ENCODE results near the gene CBLL1. TPM values are rescaled to one million over a fixed set of nuclear protein-coding genes. Genes with fewer than 3 reads are reported as not detected.

The CBLL1 gene
- total RNA-seq, 1 experiment from 2014 or later: 10.7 TPM

- Histone ChIP-seq H3K4me3 (ENCODE audit: low read length) (no peak overlapping the region), H3K36me3 (ENCODE audit: low read depth, low read length) (no peaks in the 10 kb centered on the region), H4K20me1 (ENCODE audit: low read length) (no peaks in the 10 kb centered on the region), H3F3A (ENCODE audit: low read length, unreplicated experiment) (no peaks in the 10 kb centered on the region), H3K9ac (ENCODE audit: low read length) (no peak overlapping the region), H3K9me2 (replicated peaks; ENCODE audit: low read length) (no peaks in the 10 kb centered on the region), H3K4me2 (ENCODE audit: low read length) (no peak overlapping the region), H3K79me2 (ENCODE audit: low read length) (no peaks in the 10 kb centered on the region), H2AFZ (ENCODE audit: low read length) (no peak overlapping the region), H3K4me1 (ENCODE audit: insufficient read depth, low read length) (no peaks in the 10 kb centered on the region), H3K27me3 (ENCODE audit: low read length) (0 out of 2 replicates have a peak, but pooled peaks cover 6% of the 10 kb centered on the region), H3K27ac (ENCODE audit: low read length) (no peak overlapping the region), H3K9me3 (ENCODE audit: low read length) (no peaks in the 10 kb centered on the region)
- TF ChIP-seq CTCF (conservative IDR thresholded peaks at IDR 0.05; ENCODE audit: low read depth, low read length): no peak
- TF ChIP-seq EZH2 (IDR thresholded peaks at IDR 0.05; ENCODE audit: low read length, unreplicated experiment): no peak
- no peak for TF ChIP-seq EZH2phosphoT487 (IDR thresholded peaks at IDR 0.05; ENCODE audit: borderline replicate concordance, low read length)
- no TSS peak for BruUV-seq (replicated peaks)
- no peak for DNase-seq
- intact Hi-C loops (cut with micrococcal nuclease): no loop called here
- ATAC-seq: no peak
- ChIA-PET POLR2A (ENCODE audit: unreplicated experiment) (no interaction called here), CTCF (no interaction called here)
Observed at GRCh38 chr7:107773027-107773426, 29.1 kb downstream of the CBLL1 start.

DNA sequence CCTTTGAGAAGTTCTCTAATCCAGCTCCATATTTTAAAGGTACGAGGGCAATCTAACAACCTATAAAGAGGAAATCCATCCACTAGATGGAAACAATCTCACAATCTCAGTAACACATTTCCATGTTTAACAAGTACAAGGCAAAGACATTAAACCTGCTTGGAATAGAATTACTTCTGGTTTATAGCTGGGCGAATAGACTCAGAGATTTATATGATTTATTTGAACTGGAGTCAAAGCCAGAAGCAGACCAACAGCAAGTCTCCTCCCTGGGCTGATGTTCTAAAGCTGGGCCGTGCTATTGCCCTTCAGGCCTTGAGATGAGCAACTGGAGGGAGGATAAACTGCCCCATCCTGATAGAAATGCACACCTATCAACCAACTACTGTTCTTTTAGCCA, 33.8 kb downstream of the CBLL1 start:
- no peaks in the 10 kb centered on the region for H3K36me3 ChIP-seq (ENCODE audit: low read depth, low read length)
- no peak overlapping the region for H2AFZ ChIP-seq (ENCODE audit: low read length)
- ChIA-PET CTCF (interaction anchor here (0.6 to 1.2 kb wide), 2 partner anchors 97 to 101 kb away, joined by 3 read pairs; no protein-coding TSS in a partner anchor), POLR2A (ENCODE audit: unreplicated experiment) (interaction anchor here (0.6 kb wide), 1 partner anchor 213 kb away, joined by 6 read pairs; no protein-coding TSS in a partner anchor)
- H3K79me2 ChIP-seq (ENCODE audit: low read length): no peaks in the 10 kb centered on the region
- BruUV-seq (replicated peaks): no TSS peak
- H3K9me3 ChIP-seq (ENCODE audit: low read length): no peaks in the 10 kb centered on the region
- DNase-seq (no peak), ATAC-seq (no peak)
- intact Hi-C loops (cut with micrococcal nuclease): no loop called here
- H3K9ac ChIP-seq (ENCODE audit: low read length): no peak overlapping the region
- TF ChIP-seq EZH2phosphoT487 (IDR thresholded peaks at IDR 0.05; ENCODE audit: borderline replicate concordance, low read length) (no peak), EZH2 (IDR thresholded peaks at IDR 0.05; ENCODE audit: low read length, unreplicated experiment) (no peak), CTCF (conservative IDR thresholded peaks at IDR 0.05; ENCODE audit: low read depth, low read length) (no peak)
- H3K4me2 ChIP-seq (ENCODE audit: low read length): no peak overlapping the region
- no peaks in the 10 kb centered on the region for H3K9me2 ChIP-seq (replicated peaks; ENCODE audit: low read length)
- no peaks in the 10 kb centered on the region for H3K27me3 ChIP-seq (ENCODE audit: low read length)
- H3K4me3 ChIP-seq (ENCODE audit: low read length): no peak overlapping the region
- no peaks in the 10 kb centered on the region for H4K20me1 ChIP-seq (ENCODE audit: low read length)
- H3F3A ChIP-seq (ENCODE audit: low read length, unreplicated experiment): no peaks in the 10 kb centered on the region
- no peak overlapping the region for H3K27ac ChIP-seq (ENCODE audit: low read length)
- H3K4me1 ChIP-seq (ENCODE audit: insufficient read depth, low read length): no peaks in the 10 kb centered on the region

DNA sequence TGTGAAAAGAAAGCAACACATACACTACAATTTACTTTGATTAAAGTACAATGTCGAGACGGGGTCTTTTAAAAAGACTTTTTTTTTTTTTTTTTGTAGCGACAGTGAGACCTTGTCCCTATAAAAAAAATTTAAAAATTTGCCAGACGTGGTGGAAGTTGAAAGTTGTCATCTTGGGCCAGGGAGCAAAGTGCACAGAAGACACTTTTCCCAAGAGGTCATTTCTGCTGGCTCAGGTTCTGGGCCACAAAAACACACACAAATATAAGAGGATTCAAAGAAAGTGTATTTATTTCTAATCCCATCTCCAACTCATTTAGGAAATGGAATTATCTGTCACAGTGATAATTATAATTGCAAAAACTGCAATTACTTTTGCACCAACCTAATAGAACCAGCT, 34.3 kb downstream of the CBLL1 start:
- CTCF ChIA-PET: interaction anchor here (0.6 to 1.2 kb wide), 2 partner anchors 96 to 101 kb away, joined by 3 read pairs; no protein-coding TSS in a partner anchor

More for the DNA sequence above, 34.3 kb downstream of the CBLL1 start:
- H3K4me3 ChIP-seq (ENCODE audit: low read length): no peak overlapping the region
- no TSS peak for BruUV-seq (replicated peaks)
- no peaks in the 10 kb centered on the region for H3K79me2 ChIP-seq (ENCODE audit: low read length)
- POLR2A ChIA-PET (ENCODE audit: unreplicated experiment): interaction anchor here (0.6 kb wide), 1 partner anchor 214 kb away, joined by 6 read pairs; no protein-coding TSS in a partner anchor
- no peaks in the 10 kb centered on the region for H3K9me3 ChIP-seq (ENCODE audit: low read length)
- H3F3A ChIP-seq (ENCODE audit: low read length, unreplicated experiment): no peaks in the 10 kb centered on the region
- H2AFZ ChIP-seq (ENCODE audit: low read length): no peak overlapping the region
- no peaks in the 10 kb centered on the region for H3K9me2 ChIP-seq (replicated peaks; ENCODE audit: low read length)
- ATAC-seq (no peak), DNase-seq (no peak)
- no peak overlapping the region for H3K4me2 ChIP-seq (ENCODE audit: low read length)
- intact Hi-C loops (cut with micrococcal nuclease): no loop called here
- no peaks in the 10 kb centered on the region for H4K20me1 ChIP-seq (ENCODE audit: low read length)
- no peaks in the 10 kb centered on the region for H3K36me3 ChIP-seq (ENCODE audit: low read depth, low read length)
- no peak for TF ChIP-seq EZH2phosphoT487 (IDR thresholded peaks at IDR 0.05; ENCODE audit: borderline replicate concordance, low read length)
- no peak for TF ChIP-seq EZH2 (IDR thresholded peaks at IDR 0.05; ENCODE audit: low read length, unreplicated experiment)
- no peak for TF ChIP-seq CTCF (conservative IDR thresholded peaks at IDR 0.05; ENCODE audit: low read depth, low read length)
- no peaks in the 10 kb centered on the region for H3K27me3 ChIP-seq (ENCODE audit: low read length)
- H3K9ac ChIP-seq (ENCODE audit: low read length): no peak overlapping the region
- no peaks in the 10 kb centered on the region for H3K4me1 ChIP-seq (ENCODE audit: insufficient read depth, low read length)
- no peak overlapping the region for H3K27ac ChIP-seq (ENCODE audit: low read length)
